Fibroblast of lung (primary cell): ENCODE data around the gene SOX13. TPM values are rescaled to one million over a fixed set of nuclear protein-coding genes. Genes with fewer than 3 reads are reported as not detected.
A peak's percentile ranks its signal among the peaks of the same experiment; 100 is the strongest.

Experiments used
- DNase-seq, 2 donors: peaks; one replicate each; pipeline versions ENCODE4 v3.0.0 to v3.0.0-alpha.2; 2010; ENCODE audit warnings: low read depth in 2 of 2
- H2AFZ ChIP-seq: 2 replicates; pipeline ENCODE4 v1.5.1; 2012; ENCODE audit warnings: low read length, control low read depth, inconsistent platforms
- H3K27ac ChIP-seq: 2 replicates; pipeline ENCODE4 v1.5.1; 2011; ENCODE audit warnings: low read length, control low read depth; ENCODE audit not compliant: insufficient read depth
- H3K27me3 ChIP-seq: 2 replicates; pipeline ENCODE4 v1.5.1; 2011; ENCODE audit warnings: mild to moderate bottlenecking, low read length; ENCODE audit not compliant: control insufficient read depth, insufficient read depth
- H3K36me3 ChIP-seq: 2 replicates; pipeline ENCODE4 v1.5.1; 2011; ENCODE audit warnings: low read length; ENCODE audit not compliant: control insufficient read depth, insufficient read depth
- H3K4me1 ChIP-seq: 2 replicates; pipeline ENCODE4 v1.5.1; 2011; ENCODE audit warnings: low read length; ENCODE audit not compliant: control insufficient read depth, insufficient read depth; ENCODE audit errors: extremely low read depth
- H3K4me2 ChIP-seq: 2 replicates; pipeline ENCODE4 v1.5.1; 2011; ENCODE audit warnings: low read length, control low read depth; ENCODE audit not compliant: insufficient read depth; ENCODE audit errors: extremely low read depth
- H3K4me3 ChIP-seq, 4 experiments: fragments of 200-600 bp in 1 of 4; sonication (generic) in 1 of 4; replicated peaks in 1 of 4; 2 replicates each; pipeline ENCODE4 v1.5.1; 2011 to 2016; ENCODE audit warnings: low read length in 4 of 4, low read depth in 3 of 4, mild to moderate bottlenecking in 3 of 4, control low read depth in 2 of 4, inconsistent platforms in 1 of 4, mixed read lengths in 1 of 4; ENCODE audit not compliant: insufficient read depth in 1 of 4; ENCODE audit errors: control extremely low read depth in 1 of 4
- H3K79me2 ChIP-seq: 2 replicates; pipeline ENCODE4 v1.5.1; 2012; ENCODE audit warnings: mild to moderate bottlenecking, low read length, inconsistent platforms; ENCODE audit not compliant: control insufficient read depth, insufficient read depth
- H3K9ac ChIP-seq: 2 replicates; pipeline ENCODE4 v1.5.1; 2011; ENCODE audit warnings: mild to moderate bottlenecking, low read length, control low read depth; ENCODE audit not compliant: insufficient read depth
- H3K9me3 ChIP-seq: 2 replicates; pipeline ENCODE4 v1.5.1; 2012; ENCODE audit warnings: low read depth, low read length; ENCODE audit not compliant: control insufficient read depth, insufficient read depth
- H4K20me1 ChIP-seq: 2 replicates; pipeline ENCODE4 v1.5.1; 2011; ENCODE audit warnings: low read length; ENCODE audit not compliant: control insufficient read depth, insufficient read depth; ENCODE audit errors: extremely low read depth
- CTCF ChIP-seq, 2 donors: IDR thresholded peaks in 1 of 2; conservative IDR thresholded peaks in 1 of 2; 1 replicate in 1 of 2; 2 replicates in 1 of 2; pipeline ENCODE4 v1.5.1; 2011 to 2012; ENCODE audit warnings: low read length in 2 of 2, control low read depth in 1 of 2, inconsistent platforms in 1 of 2, low read depth in 1 of 2, mild to moderate bottlenecking in 1 of 2
- EZH2 ChIP-seq: IDR thresholded peaks from 2 replicates; pipeline ENCODE4 v1.5.1; 2012; ENCODE audit warnings: low read length, control low read depth, mild to moderate bottlenecking; ENCODE audit errors: missing control alignments
- polyA plus RNA-seq, 2 donors: library from polyadenylated mRNA; depleted of rRNA in 1 of 2; stranded (reverse) in 1 of 2; unstranded in 1 of 2; fragments of >200 nt; gene quantifications; 2 replicates each; pipeline ENCODE4 v1.2.1, GENCODE V29; 2011 to 2012; ENCODE audit warnings: missing spikeins in 1 of 2
- total RNA-seq: library from RNA; depleted of rRNA; stranded (reverse); fragments of >200 nt; gene quantifications from 2 replicates; pipeline ENCODE4 v1.2.1, GENCODE V29; 2014

Gene SOX13
- total and polyA plus RNA-seq, 2 donors (not counting 1 experiment from before 2014, with no cell fraction given): 2.0 to 5.5 TPM

DNA sequence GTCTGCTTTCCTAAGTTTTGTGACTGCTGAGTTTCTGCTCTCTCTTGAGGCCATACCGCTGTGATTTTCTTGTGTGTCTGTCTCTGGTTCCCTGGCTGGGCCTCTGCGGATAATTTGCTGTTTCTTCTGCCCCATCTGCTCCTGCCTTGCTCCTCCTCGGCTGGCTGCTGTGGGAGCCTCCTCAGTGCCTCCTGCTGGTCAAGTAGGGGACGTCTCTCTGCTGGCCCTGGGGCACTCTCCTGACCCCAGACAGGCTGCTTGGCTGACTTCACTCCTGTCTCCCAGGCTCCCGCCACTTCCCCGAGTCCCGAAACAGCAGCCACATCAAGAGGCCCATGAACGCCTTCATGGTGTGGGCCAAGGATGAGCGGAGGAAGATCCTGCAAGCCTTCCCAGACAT lies 50.5 kb downstream of the SOX13 start:
- Histone ChIP-seq H2AFZ (no peak overlapping the region), H3K27ac (no peak overlapping the region), H4K20me1 (no peaks in the 10 kb centered on the region), H3K9me3 (no peaks in the 10 kb centered on the region), H3K36me3 (peaks cover 5% of the 10 kb centered on the region), H3K9ac (no peak overlapping the region), H3K4me1 (peaks cover 2% of the 10 kb centered on the region), H3K4me2 (no peak overlapping the region), H3K79me2 (no peaks in the 10 kb centered on the region), H3K4me3 (no peak overlapping the region), H3K27me3 (no peaks in the 10 kb centered on the region)
- TF ChIP-seq CTCF (conservative IDR thresholded peaks at IDR 0.05 in 1 of 2, IDR thresholded peaks at IDR 0.05 in 1 of 2; ENCODE audit: low read depth in 1 of 2, low read length in 2 of 2) (peak; percentile 13 to 46), EZH2 (no peak)
- DNase-seq: no peak

DNA sequence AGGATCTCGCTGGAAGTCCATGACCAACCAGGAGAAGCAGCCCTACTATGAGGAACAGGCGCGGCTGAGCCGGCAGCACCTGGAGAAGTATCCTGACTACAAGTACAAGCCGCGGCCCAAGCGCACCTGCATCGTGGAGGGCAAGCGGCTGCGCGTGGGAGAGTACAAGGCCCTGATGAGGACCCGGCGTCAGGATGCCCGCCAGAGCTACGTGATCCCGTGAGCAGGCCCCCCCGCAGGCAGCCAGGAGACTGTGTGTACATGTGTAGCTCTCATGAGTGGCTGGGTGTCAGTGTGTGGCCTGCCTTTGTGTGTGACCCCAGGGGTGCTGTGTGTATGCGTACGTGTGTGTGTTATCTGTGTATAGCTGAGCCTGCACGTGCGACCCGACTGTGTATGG lies 51.7 kb downstream of the SOX13 start:
- no peaks in the 10 kb centered on the region for H3K27me3 ChIP-seq
- peaks cover 5% of the 10 kb centered on the region for H3K36me3 ChIP-seq
- no peak overlapping the region for H3K4me2 ChIP-seq
- TF ChIP-seq EZH2 (no peak), CTCF (conservative IDR thresholded peaks at IDR 0.05 in 1 of 2, IDR thresholded peaks at IDR 0.05 in 1 of 2; ENCODE audit: low read depth in 1 of 2, low read length in 2 of 2) (no peak)
- peaks cover 2% of the 10 kb centered on the region for H3K4me1 ChIP-seq
- no peaks in the 10 kb centered on the region for H4K20me1 ChIP-seq
- H3K4me3 ChIP-seq: no peak overlapping the region
- no peak overlapping the region for H2AFZ ChIP-seq
- no peak overlapping the region for H3K27ac ChIP-seq
- H3K9ac ChIP-seq: no peak overlapping the region
- H3K79me2 ChIP-seq: no peaks in the 10 kb centered on the region
- DNase-seq: no peak
- no peaks in the 10 kb centered on the region for H3K9me3 ChIP-seq

GRCh38 chr1:204125759-204126351 lies 52.9 kb downstream of the SOX13 start:
- H4K20me1 ChIP-seq: no peaks in the 10 kb centered on the region
- no peak overlapping the region for H2AFZ ChIP-seq
- no peak overlapping the region for H3K27ac ChIP-seq
- no peak for DNase-seq
- H3K27me3 ChIP-seq: no peaks in the 10 kb centered on the region
- H3K4me2 ChIP-seq: no peak overlapping the region
- peaks cover 5% of the 10 kb centered on the region for H3K36me3 ChIP-seq
- no peak for TF ChIP-seq CTCF (conservative IDR thresholded peaks at IDR 0.05 in 1 of 2, IDR thresholded peaks at IDR 0.05 in 1 of 2; ENCODE audit: low read depth in 1 of 2, low read length in 2 of 2)
- no peak for TF ChIP-seq EZH2
- H3K9me3 ChIP-seq: no peaks in the 10 kb centered on the region
- no peak overlapping the region for H3K9ac ChIP-seq
- H3K4me1 ChIP-seq: peaks cover 10% of the 10 kb centered on the region
- H3K79me2 ChIP-seq: no peaks in the 10 kb centered on the region
- no peak overlapping the region for H3K4me3 ChIP-seq
